Ramos (cell line): Measurements from ENCODE around the gene CNPY3.

Experiments
- in situ Hi-C: fragments of 300-500 bp; cut with MboI; formaldehyde crosslinking; loops from one replicate; pipeline ENCODE4 v1.14.3; 2022; ENCODE audit warnings: low sequenced_read_pairs; ENCODE audit not compliant: unreplicated experiment

Gene CNPY3

DNA sequence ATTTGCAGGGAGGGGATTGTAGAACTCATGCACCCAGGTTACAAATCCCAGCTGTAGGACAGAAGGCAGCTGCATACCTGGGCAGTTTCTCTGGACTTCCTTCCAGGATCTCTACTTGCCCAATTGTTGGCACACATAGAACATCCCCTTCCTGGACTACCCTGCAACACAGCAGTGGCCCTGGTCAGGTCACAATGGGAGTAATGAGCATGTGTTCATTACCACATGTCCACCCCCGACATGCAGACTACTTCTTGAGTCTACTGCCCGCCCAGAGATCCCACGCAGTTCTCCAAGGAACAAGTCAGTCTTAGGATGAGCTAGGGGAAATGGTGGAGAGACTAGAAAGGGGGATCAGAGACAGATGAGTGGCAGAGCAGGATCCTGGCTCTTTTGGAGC, 44.6 kb downstream of the CNPY3 start:
- in situ Hi-C loops: no loop called here

DNA sequence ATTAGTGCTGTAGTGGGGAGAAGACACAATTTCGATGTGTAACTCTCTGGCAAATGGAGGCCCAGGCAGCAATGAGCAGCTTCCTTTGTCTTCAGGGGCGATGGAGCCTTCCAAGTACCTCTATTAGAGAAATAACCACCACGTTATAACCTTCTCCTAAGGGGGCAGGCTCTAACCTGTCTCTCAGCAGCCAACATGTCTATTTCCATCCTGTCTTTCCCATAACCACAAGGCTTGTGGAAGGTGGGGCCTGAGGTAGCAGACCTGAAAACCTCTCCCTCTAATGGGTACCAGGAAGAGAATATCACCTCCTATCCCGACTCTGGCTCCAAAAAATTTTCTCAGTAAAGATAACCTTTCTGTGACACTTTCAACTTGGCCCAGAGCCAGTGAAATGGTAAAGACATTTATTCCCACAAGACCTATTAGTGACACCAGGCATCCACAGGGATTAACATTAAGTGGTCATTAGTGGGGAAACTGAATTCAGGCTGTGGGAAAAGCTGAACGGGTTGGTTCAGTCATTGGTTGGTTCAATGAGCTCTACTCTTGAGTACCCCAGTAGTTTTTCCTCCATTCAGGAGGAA, 45.7 kb downstream of the CNPY3 start:
- in situ Hi-C loops: no loop called here

DNA sequence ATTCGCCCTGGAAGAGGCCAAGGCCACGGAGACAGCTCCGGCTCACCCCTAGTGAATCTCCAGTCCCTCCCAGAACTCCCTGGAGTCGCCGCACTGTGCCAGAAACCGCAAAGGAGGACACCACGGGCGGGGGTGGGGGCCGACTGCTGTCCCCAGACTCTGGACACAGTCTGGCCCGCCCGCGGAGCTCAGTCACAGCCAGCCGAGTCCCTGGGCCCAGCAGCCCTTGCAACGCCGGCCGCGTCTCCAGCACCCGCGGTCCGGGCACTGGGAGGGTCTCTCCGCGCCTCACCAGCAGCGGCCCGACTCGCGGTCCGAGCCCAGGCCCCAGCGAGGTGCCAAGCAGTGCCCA, 49.2 kb downstream of the CNPY3 start:
- in situ Hi-C loops: no loop called here

GRCh38 chr6:42978839-42979522, 49.7 kb downstream of the CNPY3 start, which contains the start of gene PEX6:
TSS of gene PEX6 (minus strand) at chr6:42979181. CDS start at chr6:42979150, 31 bp downstream.
- in situ Hi-C loops: no loop called here

GRCh38 chr6:42979523-42980177, 50.4 kb downstream of the CNPY3 start:
- in situ Hi-C loops: no loop called here

- in situ Hi-C loops: no loop called here
Observed at GRCh38 chr6:42981836-42982235, 52.6 kb downstream of the CNPY3 start.

- in situ Hi-C loops: no loop called here
Observed at GRCh38 chr6:42984001-42984923, 55.0 kb downstream of the CNPY3 start, which contains the start of gene PPP2R5D. TSS of gene PPP2R5D (plus strand) at chr6:42984570. CDS start at chr6:42984678, 108 bp downstream.

GRCh38 chr6:42984924-42985475, 55.7 kb downstream of the CNPY3 start:
- in situ Hi-C loops: no loop called here

- in situ Hi-C loops: no loop called here
Observed at GRCh38 chr6:42987533-42988451, 58.5 kb downstream of the CNPY3 start.

DNA sequence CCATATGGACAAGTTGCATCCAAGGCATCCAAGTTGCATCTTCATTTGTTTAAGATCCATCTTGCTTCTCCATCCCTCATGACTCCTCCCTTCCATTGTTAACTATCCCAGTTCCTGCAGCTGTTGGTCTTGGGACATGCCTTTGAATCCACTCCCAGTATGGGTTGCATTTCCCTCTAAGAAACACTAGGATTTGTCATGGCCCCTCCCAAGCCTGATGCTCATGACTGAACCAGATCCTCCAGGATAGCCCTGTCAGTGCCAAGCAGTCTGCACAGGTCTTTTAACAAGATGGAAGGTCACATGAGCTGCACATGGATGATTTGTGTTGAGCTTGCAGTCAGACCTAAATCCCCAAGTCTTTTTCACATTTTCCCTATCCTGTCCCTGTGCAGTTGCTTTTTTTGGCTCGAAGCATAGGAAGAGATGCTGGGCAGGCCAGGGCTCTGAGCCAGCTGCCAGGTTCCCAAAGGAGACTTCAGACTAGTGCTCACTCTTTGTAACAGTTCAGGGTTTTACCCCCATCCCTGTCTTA, 59.3 kb downstream of the CNPY3 start:
- in situ Hi-C loops: no loop called here
